ENCODE data around the gene LEUTX. TPM values are rescaled to one million over a fixed set of nuclear protein-coding genes. Genes with fewer than 3 reads are reported as not detected.

The LEUTX gene
- total RNA-seq, 1 experiment from 2014 or later, result not detected

DNA sequence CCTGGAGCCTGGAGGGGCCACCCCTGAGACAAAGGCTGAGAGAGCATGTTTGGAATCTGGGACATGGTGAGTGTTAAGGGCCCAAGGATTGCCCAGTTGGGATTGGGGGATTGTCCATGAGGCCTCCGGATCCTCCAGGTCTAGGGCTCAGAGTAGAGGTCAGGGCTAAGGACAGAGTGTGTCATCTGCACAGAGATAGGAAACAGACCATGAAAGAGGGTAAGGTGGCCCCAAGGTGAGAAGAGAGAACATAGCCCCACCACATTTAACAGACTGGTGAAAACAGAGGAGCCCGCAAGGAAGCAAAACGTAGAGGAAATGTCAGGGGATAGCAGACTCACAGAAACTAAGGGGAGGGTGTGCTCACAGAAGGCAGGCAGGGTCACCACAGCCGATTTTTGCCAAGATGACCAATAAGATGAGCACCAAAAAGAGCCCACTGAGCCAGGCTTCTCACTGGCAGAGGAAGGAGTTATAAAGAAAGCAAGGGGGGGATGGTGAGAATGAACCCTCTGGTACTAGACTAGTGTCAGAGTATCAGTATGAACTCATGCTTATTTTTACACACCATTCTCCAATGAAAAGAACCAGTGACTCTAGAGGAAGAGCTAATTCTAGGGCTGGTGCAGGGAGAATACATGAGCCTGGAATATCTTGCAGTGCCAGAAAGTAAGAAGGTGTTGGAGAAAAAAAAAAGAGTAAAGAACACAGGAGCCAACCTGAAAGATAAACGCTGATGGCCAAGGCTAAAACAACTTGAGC lies 37.8 kb downstream of the LEUTX start:
- Histone ChIP-seq H4K5ac (ENCODE audit: insufficient read length, low read depth, low read length) (no peak overlapping the region), H3K18ac (ENCODE audit: insufficient read length, low read depth, low read length) (no peak overlapping the region), H2BK15ac (ENCODE audit: low read depth, low read length) (no peak overlapping the region), H3K23me2 (ENCODE audit: insufficient read length, low read depth, low read length, poor library complexity, severe bottlenecking) (no peaks in the 10 kb centered on the region), H4K20me1 (ENCODE audit: control insufficient read depth, insufficient read depth, insufficient read length) (no peaks in the 10 kb centered on the region), H3K27me3 (ENCODE audit: insufficient read depth, low read length) (no peaks in the 10 kb centered on the region), H3K4me2 (ENCODE audit: insufficient read depth, insufficient read length, low read length) (no peak overlapping the region), H3K79me1 (ENCODE audit: insufficient read depth, low read depth, low read length, poor library complexity, severe bottlenecking) (no peaks in the 10 kb centered on the region), H3T11ph (ENCODE audit: low read length) (no peak overlapping the region), H3K23ac (ENCODE audit: insufficient read length, low read depth, low read length) (no peak overlapping the region), H3K4me1 (ENCODE audit: insufficient read depth, low read length) (no peaks in the 10 kb centered on the region), H4K91ac (ENCODE audit: insufficient read length, low read depth, low read length) (no peak overlapping the region), H2AFZ (ENCODE audit: low read length) (no peak overlapping the region), H4K8ac (replicated peaks; ENCODE audit: insufficient read length, low read depth, low read length) (no peak overlapping the region), H2BK12ac (ENCODE audit: insufficient read length, low read depth, low read length) (no peak overlapping the region), H2BK20ac (ENCODE audit: low read depth, low read length, poor library complexity, severe bottlenecking) (no peak overlapping the region), H3K4ac (ENCODE audit: low read depth, low read length) (no peak overlapping the region), H3K27ac (ENCODE audit: insufficient read length, low read depth, low read length) (no peak overlapping the region), H3K9ac (ENCODE audit: extremely low read depth, insufficient read length, low read length) (no peak overlapping the region), H3K14ac (ENCODE audit: insufficient read depth, low read length) (no peak overlapping the region), H3K56ac (ENCODE audit: insufficient read length, low read depth, low read length) (no peak overlapping the region), H2BK120ac (ENCODE audit: low read depth, low read length, poor library complexity, severe bottlenecking) (no peak overlapping the region), H2BK5ac (ENCODE audit: insufficient read length, low read length) (no peak overlapping the region), H2AK5ac (ENCODE audit: insufficient read length, low read length) (no peak overlapping the region), H3K9me3 (ENCODE audit: control insufficient read depth, low read depth, low read length) (no peaks in the 10 kb centered on the region), H3K79me2 (ENCODE audit: insufficient read depth, low read length) (no peaks in the 10 kb centered on the region)
- DNase-seq, result no peak
- Mint-ChIP-seq H3K36me3 (ENCODE audit: insufficient read depth in 1 of 3, low read depth in 3 of 3) (peaks cover 0 to 16% (median 0%) of the 10 kb centered on the region in 3 experiments; a peak in 2 of 7 replicates), H3K4me1 (no peaks in the 10 kb centered on the region), H3K4me3 (no peak overlapping the region), H3K27me3 (ENCODE audit: low read depth) (no peaks in the 10 kb centered on the region), H3K27ac (no peak overlapping the region; a peak in 1 of 7 replicates), H3K9me3 (no peaks in the 10 kb centered on the region)
- no CpG with 5 or more reads among the region's 5 CpGs for WGBS (ENCODE audit: extremely low coverage, insufficient read length, low lambda C conversion rate)
- TF ChIP-seq, protein P1, sequence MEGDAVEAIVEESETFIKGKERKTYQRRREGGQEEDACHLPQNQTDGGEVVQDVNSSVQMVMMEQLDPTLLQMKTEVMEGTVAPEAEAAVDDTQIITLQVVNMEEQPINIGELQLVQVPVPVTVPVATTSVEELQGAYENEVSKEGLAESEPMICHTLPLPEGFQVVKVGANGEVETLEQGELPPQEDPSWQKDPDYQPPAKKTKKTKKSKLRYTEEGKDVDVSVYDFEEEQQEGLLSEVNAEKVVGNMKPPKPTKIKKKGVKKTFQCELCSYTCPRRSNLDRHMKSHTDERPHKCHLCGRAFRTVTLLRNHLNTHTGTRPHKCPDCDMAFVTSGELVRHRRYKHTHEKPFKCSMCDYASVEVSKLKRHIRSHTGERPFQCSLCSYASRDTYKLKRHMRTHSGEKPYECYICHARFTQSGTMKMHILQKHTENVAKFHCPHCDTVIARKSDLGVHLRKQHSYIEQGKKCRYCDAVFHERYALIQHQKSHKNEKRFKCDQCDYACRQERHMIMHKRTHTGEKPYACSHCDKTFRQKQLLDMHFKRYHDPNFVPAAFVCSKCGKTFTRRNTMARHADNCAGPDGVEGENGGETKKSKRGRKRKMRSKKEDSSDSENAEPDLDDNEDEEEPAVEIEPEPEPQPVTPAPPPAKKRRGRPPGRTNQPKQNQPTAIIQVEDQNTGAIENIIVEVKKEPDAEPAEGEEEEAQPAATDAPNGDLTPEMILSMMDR (conservative IDR thresholded peaks at IDR 0.05), result no peak

Data from H9 (cell line).